Neural cell (in vitro differentiated cells): ENCODE results near the gene FBN1. TPM values are rescaled to one million over a fixed set of nuclear protein-coding genes. Genes with fewer than 3 reads are reported as not detected.

Experiments
- H2AFZ ChIP-seq: fragments of 200-600, 300-800 bp; sonication (generic), shearing (Covaris generic); 2 replicates; pipeline ENCODE4 v1.6.0; 2014; ENCODE audit warnings: low read depth, mild to moderate bottlenecking, antibody characterized with exemption, low read length, moderate library complexity
- H3F3A ChIP-seq: fragments of 200-600 bp; shearing (Covaris generic); 2 replicates; pipeline ENCODE4 v1.6.1; 2016; ENCODE audit warnings: mild to moderate bottlenecking, moderate library complexity, mixed read lengths, antibody characterized with exemption, low read length; ENCODE audit not compliant: insufficient read depth, poor library complexity, severe bottlenecking
- H3K27ac ChIP-seq: fragments of 200-600, 300-800 bp; sonication (generic), shearing (Covaris generic); 2 replicates; pipeline ENCODE4 v1.5.1; 2014; ENCODE audit warnings: mild to moderate bottlenecking, low read length, moderate library complexity
- H3K27me3 ChIP-seq: fragments of 300-800, 200-600 bp; sonication (generic), shearing (Covaris generic); 2 replicates; pipeline ENCODE4 v1.6.0; 2014; ENCODE audit warnings: mild to moderate bottlenecking, low read depth, low read length, moderate library complexity; ENCODE audit not compliant: insufficient read depth
- H3K36me3 ChIP-seq: fragments of 300-800, 200-600 bp; sonication (generic), shearing (Covaris generic); 2 replicates; pipeline ENCODE4 v1.5.1; 2014; ENCODE audit warnings: mild to moderate bottlenecking, antibody characterized with exemption, low read length, moderate library complexity; ENCODE audit not compliant: insufficient read depth
- H3K4me2 ChIP-seq: fragments of 300-800, 200-600 bp; sonication (generic), shearing (Covaris generic); 2 replicates; pipeline ENCODE4 v1.6.0; 2014; ENCODE audit warnings: mild to moderate bottlenecking, low read length
- H3K4me3 ChIP-seq: fragments of 300-800, 200-600 bp; sonication (generic), shearing (Covaris generic); 2 replicates; pipeline ENCODE4 v1.5.1; 2014; ENCODE audit warnings: mild to moderate bottlenecking, low read length, moderate library complexity
- H3K79me2 ChIP-seq: fragments of 200-600 bp; shearing (Covaris generic); replicated peaks from 2 replicates; pipeline ENCODE4 v1.6.0; 2014; ENCODE audit warnings: mild to moderate bottlenecking, low read length, moderate library complexity; ENCODE audit not compliant: insufficient read depth
- H3K9ac ChIP-seq: fragments of 300-800, 200-600 bp; sonication (generic), shearing (Covaris generic); 2 replicates; pipeline ENCODE4 v1.6.1; 2016; ENCODE audit warnings: mild to moderate bottlenecking, low read length, mixed read lengths
- H3K9me2 ChIP-seq: fragments of 200-600 bp; shearing (Covaris generic); 2 replicates; pipeline ENCODE4 v1.6.1; 2016; ENCODE audit warnings: mild to moderate bottlenecking, low read length, mixed read lengths; ENCODE audit not compliant: insufficient read depth
- H3K9me3 ChIP-seq: fragments of 200-600, 300-800 bp; sonication (generic), shearing (Covaris generic); 2 replicates; pipeline ENCODE4 v1.6.1; 2016; ENCODE audit warnings: mild to moderate bottlenecking, mixed run types, low read length, moderate library complexity, mixed read lengths
- H4K20me1 ChIP-seq: fragments of 200-600 bp; shearing (Covaris generic); 2 replicates; pipeline ENCODE4 v1.6.1; 2016; ENCODE audit warnings: mild to moderate bottlenecking, mixed run types; ENCODE audit not compliant: insufficient read depth
- CTCF ChIP-seq: fragments of 450-650 bp; IDR thresholded peaks from 2 replicates; pipeline ENCODE4 v1.5.1; 2014; ENCODE audit warnings: antibody characterized with exemption, mild to moderate bottlenecking, moderate library complexity; ENCODE audit not compliant: poor library complexity, severe bottlenecking
- EP300 ChIP-seq: fragments of 450-650 bp; conservative IDR thresholded peaks from 2 replicates; pipeline ENCODE4 v1.6.1; 2014; ENCODE audit warnings: antibody characterized with exemption, mild to moderate bottlenecking, moderate library complexity; ENCODE audit not compliant: poor library complexity, severe bottlenecking
- EZH2 ChIP-seq: fragments of 200-600, 300-800 bp; shearing (Covaris generic), sonication (generic); IDR thresholded peaks from 2 replicates; pipeline ENCODE4 v1.6.1; 2014; ENCODE audit warnings: antibody characterized with exemption, low read length, borderline replicate concordance, mild to moderate bottlenecking; ENCODE audit not compliant: insufficient read depth, poor library complexity, severe bottlenecking
- MXI1 ChIP-seq: fragments of 450-650 bp; conservative IDR thresholded peaks from 2 replicates; pipeline ENCODE4 v1.6.1; 2014; ENCODE audit warnings: antibody characterized with exemption, mild to moderate bottlenecking; ENCODE audit not compliant: poor library complexity, severe bottlenecking
- POLR2AphosphoS5 ChIP-seq: IDR thresholded peaks from 2 replicates; pipeline ENCODE4 v1.6.1; 2012
- RAD21 ChIP-seq: fragments of 450-650 bp; conservative IDR thresholded peaks from 2 replicates; pipeline ENCODE4 v1.6.1; 2014; ENCODE audit warnings: antibody characterized with exemption, mild to moderate bottlenecking, moderate library complexity
- REST ChIP-seq: IDR thresholded peaks from 2 replicates; pipeline ENCODE4 v1.6.1; 2012; ENCODE audit warnings: borderline replicate concordance
- SMC3 ChIP-seq: fragments of 450-650 bp; conservative IDR thresholded peaks from 2 replicates; pipeline ENCODE4 v1.6.1; 2014; ENCODE audit warnings: antibody characterized with exemption, mild to moderate bottlenecking, moderate library complexity; ENCODE audit not compliant: poor library complexity
- TAF1 ChIP-seq: IDR thresholded peaks from 2 replicates; pipeline ENCODE4 v1.6.1; 2012; ENCODE audit warnings: low read depth
- polyA plus RNA-seq: library from polyadenylated mRNA; depleted of rRNA; stranded (reverse); fragments of >200 nt; gene quantifications from 2 replicates; pipeline ENCODE4 v1.2.3, GENCODE V29; 2014

The FBN1 gene
- polyA plus RNA-seq, 1 donor from 2014 or later, result 22.0 TPM

- TF ChIP-seq CTCF (no peak), SMC3 (no peak), POLR2AphosphoS5 (no peak), RAD21 (no peak), MXI1 (no peak), REST (no peak), TAF1 (no peak)
- Histone ChIP-seq H4K20me1 (no peaks in the 10 kb centered on the region), H3K27me3 (no peaks in the 10 kb centered on the region)
These were observed 140.4 kb downstream of the FBN1 start for GRCh38 chr15:48505067-48505466.

GRCh38 chr15:48501208-48501607, 144.3 kb downstream of the FBN1 start:
- H3K9me3 ChIP-seq, result no peaks in the 10 kb centered on the region
- no peaks in the 10 kb centered on the region for H3F3A ChIP-seq
- H3K9ac ChIP-seq, result no peak overlapping the region
- H3K27me3 ChIP-seq, result no peaks in the 10 kb centered on the region
- TF ChIP-seq MXI1 (no peak), REST (no peak), RAD21 (no peak), TAF1 (no peak), CTCF (no peak), EZH2 (no peak), EP300 (no peak), SMC3 (no peak), POLR2AphosphoS5 (no peak)
- H3K9me2 ChIP-seq, result no peaks in the 10 kb centered on the region
- H3K4me2 ChIP-seq, result no peak overlapping the region
- H3K27ac ChIP-seq, result no peak overlapping the region
- no peaks in the 10 kb centered on the region for H3K79me2 ChIP-seq
- no peaks in the 10 kb centered on the region for H3K36me3 ChIP-seq
- H3K4me3 ChIP-seq, result no peak overlapping the region
- no peak overlapping the region for H2AFZ ChIP-seq
- no peaks in the 10 kb centered on the region for H4K20me1 ChIP-seq

More at GRCh38 chr15:48505067-48505466, 140.4 kb downstream of the FBN1 start:
- H3K9me2 ChIP-seq, result no peaks in the 10 kb centered on the region
- H3F3A ChIP-seq, result no peaks in the 10 kb centered on the region
- H3K4me2 ChIP-seq, result no peak overlapping the region
- no peak overlapping the region for H3K27ac ChIP-seq
- no peak overlapping the region for H3K4me3 ChIP-seq
- H3K36me3 ChIP-seq, result no peaks in the 10 kb centered on the region
- no peak overlapping the region for H2AFZ ChIP-seq
- no peak overlapping the region for H3K9ac ChIP-seq
- H3K9me3 ChIP-seq, result no peaks in the 10 kb centered on the region
- no peaks in the 10 kb centered on the region for H3K79me2 ChIP-seq
